Heart left ventricle (tissue), 13 donors: ENCODE data around the gene TRMT5.

Source experiments
- CTCF ChIP-seq, 12 donors: fragments of 200-600 bp; sonication (generic) in 4 of 12; IDR thresholded peaks; one replicate each; pipeline versions ENCODE4 v1.5.0 to v1.8.0; 2018 to 2022; ENCODE audit warnings: antibody characterized with exemption in 12 of 12, mild to moderate bottlenecking in 5 of 12
- POLR2A ChIP-seq, 2 donors: fragments of 450-650 bp; IDR thresholded peaks; one replicate each; pipeline ENCODE4 v1.6.1; 2017; ENCODE audit warnings: antibody characterized with exemption in 2 of 2, mild to moderate bottlenecking in 2 of 2, moderate library complexity in 2 of 2
- donor health status: ischemic (EF 13 %, LVEDD 7.1; RV severe dilation, severe dysfunction).
- donor health status: DM: no; HTN: yes; CAD: no.
- donor health status: DM: no; HTN: no; CAD: no.
- donor health status: ischemic (EF 25% LVEDD 6.9; RV normal size, moderate dysfunction).
- donor health status: ischemic (EF 25% LVEDD 5.7; RV mildly dilated, moderate dysfunction).
- donor health status: ischemic (EF 35%, LVEDD 5.7; RV mildly dilated, moderate dysfunction).
- donor health status: nonischemic (EF 11% LVEDD 7.7; RV severe dilation, severe dysfunction).
- donor health status: DM: yes; HTN: yes; CAD: no.
- donor health status: PGD.
- donor health status: ischemic (EF 29% LVEDD 5.4; RV normal size, mild dysfunction).
- donor health status: nonischemic (EF 23%, LVEDD 6.1; RV moderate dilation, normal function).

- no peak for TF ChIP-seq CTCF (IDR thresholded peaks at IDR 0.05)
- TF ChIP-seq POLR2A (IDR thresholded peaks at IDR 0.05), result no peak
Observed at GRCh38 chr14:60975551-60975950, 5.3 kb downstream of the TRMT5 start.
